Measurements from ENCODE around the gene ANO5. TPM values are rescaled to one million over a fixed set of nuclear protein-coding genes. Genes with fewer than 3 reads are reported as not detected.
A peak's percentile ranks its signal among the peaks of the same experiment; 100 is the strongest.

The ANO5 gene
- total RNA-seq = 1.6 and 1.7 TPM in 2 replicates

GRCh38 chr11:22192642-22193347 lies at the start of gene ANO5:
TSS of gene ANO5 (plus strand) at chr11:22193085. CDS start at chr11:22193493, 408 bp downstream.
- H3K4me3 ChIP-seq (ENCODE audit: low read depth, low read length) = peak within 1 kb of the TSS; percentile 65
- no peak for DNase-seq (ENCODE audit: low read depth)
- TF ChIP-seq, protein P1, sequence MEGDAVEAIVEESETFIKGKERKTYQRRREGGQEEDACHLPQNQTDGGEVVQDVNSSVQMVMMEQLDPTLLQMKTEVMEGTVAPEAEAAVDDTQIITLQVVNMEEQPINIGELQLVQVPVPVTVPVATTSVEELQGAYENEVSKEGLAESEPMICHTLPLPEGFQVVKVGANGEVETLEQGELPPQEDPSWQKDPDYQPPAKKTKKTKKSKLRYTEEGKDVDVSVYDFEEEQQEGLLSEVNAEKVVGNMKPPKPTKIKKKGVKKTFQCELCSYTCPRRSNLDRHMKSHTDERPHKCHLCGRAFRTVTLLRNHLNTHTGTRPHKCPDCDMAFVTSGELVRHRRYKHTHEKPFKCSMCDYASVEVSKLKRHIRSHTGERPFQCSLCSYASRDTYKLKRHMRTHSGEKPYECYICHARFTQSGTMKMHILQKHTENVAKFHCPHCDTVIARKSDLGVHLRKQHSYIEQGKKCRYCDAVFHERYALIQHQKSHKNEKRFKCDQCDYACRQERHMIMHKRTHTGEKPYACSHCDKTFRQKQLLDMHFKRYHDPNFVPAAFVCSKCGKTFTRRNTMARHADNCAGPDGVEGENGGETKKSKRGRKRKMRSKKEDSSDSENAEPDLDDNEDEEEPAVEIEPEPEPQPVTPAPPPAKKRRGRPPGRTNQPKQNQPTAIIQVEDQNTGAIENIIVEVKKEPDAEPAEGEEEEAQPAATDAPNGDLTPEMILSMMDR (conservative IDR thresholded peaks at IDR 0.05; ENCODE audit: low read depth, low read length) = no peak

GRCh38 chr11:22151649-22152197 lies 41.2 kb upstream of the ANO5 start:
- TF ChIP-seq, protein P1 (conservative IDR thresholded peaks at IDR 0.05; ENCODE audit: low read depth, low read length) = no peak
- H3K4me3 ChIP-seq (ENCODE audit: low read depth, low read length) = no peak overlapping the region
- DNase-seq (ENCODE audit: low read depth) = no peak

DNA sequence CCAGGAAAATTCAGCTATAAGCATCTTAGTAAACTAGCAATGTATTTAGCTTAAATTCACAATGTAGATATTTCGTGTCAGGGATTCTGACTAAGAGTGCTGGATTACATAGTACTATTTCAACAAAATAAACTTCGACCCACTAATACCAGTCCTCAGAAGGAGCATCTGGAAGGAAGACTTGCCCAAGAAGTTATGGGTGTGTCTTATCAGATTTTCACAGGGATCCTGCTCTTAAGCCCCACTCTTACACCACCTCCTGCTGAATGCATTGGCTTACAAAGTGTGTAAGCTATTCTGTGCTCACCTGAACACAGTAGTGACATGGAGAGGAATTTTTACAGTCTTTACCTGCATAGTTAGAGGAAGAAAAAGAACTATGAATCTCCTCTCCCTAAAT lies 35.4 kb upstream of the ANO5 start:
- no peak for DNase-seq (ENCODE audit: low read depth)
- no peak overlapping the region for H3K4me3 ChIP-seq (ENCODE audit: low read depth, low read length)
- TF ChIP-seq, protein P1 (conservative IDR thresholded peaks at IDR 0.05; ENCODE audit: low read depth, low read length) = no peak

- H3K4me3 ChIP-seq (ENCODE audit: low read depth, low read length) = no peak overlapping the region
- TF ChIP-seq, protein P1 (conservative IDR thresholded peaks at IDR 0.05; ENCODE audit: low read depth, low read length) = no peak
- DNase-seq (ENCODE audit: low read depth) = no peak
Observed at GRCh38 chr11:22161489-22161888, 31.4 kb upstream of the ANO5 start.

- H3K4me3 ChIP-seq (ENCODE audit: low read depth, low read length) = no peak overlapping the region
- TF ChIP-seq, protein P1 (conservative IDR thresholded peaks at IDR 0.05; ENCODE audit: low read depth, low read length) = no peak
- no peak for DNase-seq (ENCODE audit: low read depth)
Observed at GRCh38 chr11:22162756-22163155, 30.1 kb upstream of the ANO5 start.

DNA sequence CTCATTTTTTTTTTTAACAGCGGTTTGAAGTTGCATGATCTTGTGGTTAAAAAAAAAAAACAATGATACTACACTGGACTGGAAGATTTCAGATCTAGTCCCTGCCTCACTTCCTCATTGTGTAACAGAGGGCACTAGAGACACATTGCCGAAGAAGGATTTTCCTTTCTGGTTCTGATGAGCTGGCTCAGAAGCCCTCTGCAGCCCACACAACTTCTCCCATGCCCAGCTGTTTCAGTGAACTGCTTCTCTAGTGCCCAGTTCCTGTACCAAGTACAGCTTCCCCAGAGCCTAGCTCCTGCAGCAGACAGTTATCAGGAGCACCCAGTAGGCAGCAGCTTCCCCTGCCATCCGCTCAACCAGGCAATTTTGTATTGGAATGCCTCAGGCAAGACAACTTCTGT lies 29.5 kb upstream of the ANO5 start:
- no peak for DNase-seq (ENCODE audit: low read depth)
- H3K4me3 ChIP-seq (ENCODE audit: low read depth, low read length) = no peak overlapping the region
- TF ChIP-seq, protein P1 (conservative IDR thresholded peaks at IDR 0.05; ENCODE audit: low read depth, low read length) = no peak

DNA sequence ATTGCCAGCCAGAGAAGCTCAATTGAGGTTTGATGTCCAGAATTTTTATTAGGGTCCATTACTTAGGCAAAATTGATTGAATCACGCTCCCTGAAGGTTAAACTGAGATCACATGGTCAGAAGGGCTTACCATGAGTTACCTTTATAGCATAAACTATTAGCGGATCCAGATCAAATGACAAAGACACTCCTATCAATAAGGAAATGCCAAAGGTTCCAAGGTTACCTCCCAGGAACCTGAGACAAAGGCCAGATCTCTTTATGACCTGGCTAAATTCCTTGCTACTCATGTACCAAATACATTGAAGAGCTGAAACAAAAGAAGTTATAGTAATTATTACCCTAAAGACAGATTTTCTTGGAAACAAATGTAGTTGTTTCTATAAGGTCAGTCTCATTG lies 27.8 kb upstream of the ANO5 start:
- TF ChIP-seq, protein P1 (conservative IDR thresholded peaks at IDR 0.05; ENCODE audit: low read depth, low read length) = no peak
- H3K4me3 ChIP-seq (ENCODE audit: low read depth, low read length) = no peak overlapping the region
- no peak for DNase-seq (ENCODE audit: low read depth)
